Large intestine (tissue), 3 donors: ENCODE measurements around the gene SCGB1A1. TPM values are rescaled to one million over a fixed set of nuclear protein-coding genes. Genes with fewer than 3 reads are reported as not detected.

Experiments used
- DNase-seq, 2 donors: peaks; one replicate each; pipeline versions ENCODE4 v3.0.0 to v3.0.0-alpha.2; 2013
- H3K27ac ChIP-seq: one replicate; pipeline ENCODE4 v1.5.1; 2013; ENCODE audit warnings: low read length
- H3K27me3 ChIP-seq: 2 replicates; pipeline ENCODE4 v1.6.1; 2013; ENCODE audit warnings: low read length; ENCODE audit not compliant: control insufficient read depth, insufficient read depth
- H3K36me3 ChIP-seq: 2 replicates; pipeline ENCODE4 v1.6.1; 2013; ENCODE audit warnings: low read length; ENCODE audit not compliant: control insufficient read depth, insufficient read depth
- H3K4me1 ChIP-seq: one replicate; pipeline ENCODE4 v1.6.1; 2013; ENCODE audit warnings: low read length; ENCODE audit not compliant: control insufficient read depth, insufficient read depth
- H3K4me3 ChIP-seq: one replicate; pipeline ENCODE4 v1.5.1; 2013; ENCODE audit warnings: low read length
- H3K9me3 ChIP-seq: one replicate; pipeline ENCODE4 v1.6.1; 2013; ENCODE audit warnings: mild to moderate bottlenecking, low read depth, low read length, moderate library complexity; ENCODE audit not compliant: control insufficient read depth
- WGBS: methylation state at CpG from one replicate; pipeline ENCODE4 v1.1.5; 2013; ENCODE audit warnings: low lambda C conversion rate; ENCODE audit not compliant: insufficient coverage; 5-methylcytosine and 5-hydroxymethylcytosine counted together
- polyA plus RNA-seq: library from polyadenylated mRNA; unstranded; fragments of 120-200 nt; gene quantifications from one replicate; pipeline ENCODE4 v1.2.1, GENCODE V29; 2013

SCGB1A1 gene
- polyA plus RNA-seq, 1 donor, result not detected

- Histone ChIP-seq H3K27me3 (no peaks in the 10 kb centered on the region), H3K4me3 (no peak overlapping the region), H3K27ac (no peak overlapping the region), H3K36me3 (no peaks in the 10 kb centered on the region), H3K9me3 (no peaks in the 10 kb centered on the region), H3K4me1 (peaks cover 12% of the 10 kb centered on the region)
- DNase-seq, result no peak
- no CpG with 5 or more reads among the region's 6 CpGs for WGBS
Observed at GRCh38 chr11:62404435-62404834, 14.4 kb upstream of the SCGB1A1 start.

DNA sequence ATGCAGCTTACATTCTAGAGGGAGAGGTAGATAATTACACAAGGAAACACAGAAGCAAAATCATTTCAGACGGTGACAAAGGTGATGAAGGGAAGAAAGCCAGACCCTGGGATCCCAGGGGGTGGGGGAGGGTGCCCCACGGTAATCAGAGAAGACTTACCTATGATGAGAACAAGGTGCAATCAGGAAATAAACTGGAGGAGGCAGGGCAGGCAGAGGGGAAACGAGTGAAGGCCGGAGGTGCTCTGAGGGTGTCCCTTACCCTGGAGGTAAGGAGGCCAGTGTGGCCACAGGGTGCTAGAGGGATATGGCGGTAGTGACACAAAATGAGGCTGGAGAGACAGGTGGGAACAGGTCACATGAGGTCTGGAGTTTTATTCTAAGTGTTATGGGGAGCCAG, 13.9 kb upstream of the SCGB1A1 start:
- H3K4me1 ChIP-seq, result peaks cover 8% of the 10 kb centered on the region
- 13% methylated on average over 1 of the region's 5 CpGs for WGBS
- no peaks in the 10 kb centered on the region for H3K27me3 ChIP-seq
- H3K27ac ChIP-seq, result no peak overlapping the region
- no peaks in the 10 kb centered on the region for H3K9me3 ChIP-seq
- no peak overlapping the region for H3K4me3 ChIP-seq
- peak in 1 of 2 donors; percentile 71 for DNase-seq
- H3K36me3 ChIP-seq, result no peaks in the 10 kb centered on the region

- H3K27ac ChIP-seq, result no peak overlapping the region
- no peaks in the 10 kb centered on the region for H3K36me3 ChIP-seq
- no peak overlapping the region for H3K4me3 ChIP-seq
- no peaks in the 10 kb centered on the region for H3K9me3 ChIP-seq
- 63% methylated on average over 2 of the region's 4 CpGs for WGBS
- H3K4me1 ChIP-seq, result peaks cover 4% of the 10 kb centered on the region
- no peaks in the 10 kb centered on the region for H3K27me3 ChIP-seq
- no peak for DNase-seq
Observed at GRCh38 chr11:62406034-62406433, 12.8 kb upstream of the SCGB1A1 start.

- no CpG with 5 or more reads among the region's 8 CpGs for WGBS
- no peak for DNase-seq
- peaks cover 2% of the 10 kb centered on the region for H3K4me1 ChIP-seq
- no peaks in the 10 kb centered on the region for H3K36me3 ChIP-seq
- H3K9me3 ChIP-seq, result no peaks in the 10 kb centered on the region
- H3K27me3 ChIP-seq, result no peaks in the 10 kb centered on the region
- H3K4me3 ChIP-seq, result no peak overlapping the region
- H3K27ac ChIP-seq, result no peak overlapping the region
Observed at GRCh38 chr11:62409831-62410230, 9.0 kb upstream of the SCGB1A1 start.

DNA sequence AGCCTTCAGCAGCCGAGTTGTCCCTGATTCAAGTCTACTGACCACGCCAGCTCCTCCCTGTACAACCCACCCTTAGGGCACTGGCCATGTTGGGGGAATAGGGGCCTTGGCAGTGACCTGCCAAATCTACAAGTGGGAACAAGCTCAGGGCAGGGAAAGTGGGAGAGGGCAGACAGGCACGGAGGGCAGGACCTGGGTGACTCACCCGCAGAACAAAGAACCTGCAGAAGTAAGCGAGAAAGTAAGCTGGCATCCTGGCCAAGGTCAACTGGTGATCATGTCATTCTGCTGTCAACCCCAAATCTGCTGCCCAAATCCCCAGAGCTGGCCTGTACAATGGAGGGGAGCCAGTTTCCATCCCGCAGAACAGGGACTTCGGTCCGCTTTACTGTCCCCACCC, 7.9 kb upstream of the SCGB1A1 start:
- Histone ChIP-seq H3K4me1 (no peaks in the 10 kb centered on the region), H3K27me3 (no peaks in the 10 kb centered on the region), H3K36me3 (no peaks in the 10 kb centered on the region), H3K9me3 (no peaks in the 10 kb centered on the region), H3K4me3 (no peak overlapping the region), H3K27ac (no peak overlapping the region)
- no peak for DNase-seq
- WGBS, result no CpG with 5 or more reads among the region's 8 CpGs

DNA sequence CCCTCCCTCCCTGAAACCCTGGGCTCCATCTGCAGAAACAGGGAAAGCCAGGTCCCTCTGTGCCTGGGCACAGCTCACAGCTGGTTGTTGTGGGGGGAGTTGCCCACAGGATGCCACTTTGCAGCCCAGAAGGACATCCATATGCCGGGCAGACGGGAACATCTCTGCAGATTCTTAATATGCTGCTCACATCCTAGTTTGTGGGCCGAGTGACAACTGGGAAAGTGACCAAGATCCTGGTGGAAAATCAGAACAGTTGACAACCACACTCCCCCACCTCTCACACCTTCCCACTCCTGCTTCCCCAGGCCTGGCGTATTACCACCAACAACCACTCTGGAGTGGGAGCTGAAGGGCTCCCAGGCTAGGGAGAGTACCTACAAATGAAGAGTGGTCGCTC, 7.3 kb upstream of the SCGB1A1 start:
- no CpG with 5 or more reads among the region's 5 CpGs for whole genome bisulfite sequencing
- Histone ChIP-seq H3K27ac (no peak overlapping the region), H3K9me3 (no peaks in the 10 kb centered on the region), H3K4me1 (no peaks in the 10 kb centered on the region), H3K36me3 (no peaks in the 10 kb centered on the region), H3K27me3 (no peaks in the 10 kb centered on the region), H3K4me3 (no peak overlapping the region)
- DNase-seq, result no peak

GRCh38 chr11:62413060-62413696, 5.7 kb upstream of the SCGB1A1 start:
- Histone ChIP-seq H3K27ac (no peak overlapping the region), H3K9me3 (no peaks in the 10 kb centered on the region), H3K27me3 (no peaks in the 10 kb centered on the region), H3K36me3 (no peaks in the 10 kb centered on the region), H3K4me3 (no peak overlapping the region), H3K4me1 (no peaks in the 10 kb centered on the region)
- no CpG with 5 or more reads among the region's 8 CpGs for WGBS
- DNase-seq, result no peak

DNA sequence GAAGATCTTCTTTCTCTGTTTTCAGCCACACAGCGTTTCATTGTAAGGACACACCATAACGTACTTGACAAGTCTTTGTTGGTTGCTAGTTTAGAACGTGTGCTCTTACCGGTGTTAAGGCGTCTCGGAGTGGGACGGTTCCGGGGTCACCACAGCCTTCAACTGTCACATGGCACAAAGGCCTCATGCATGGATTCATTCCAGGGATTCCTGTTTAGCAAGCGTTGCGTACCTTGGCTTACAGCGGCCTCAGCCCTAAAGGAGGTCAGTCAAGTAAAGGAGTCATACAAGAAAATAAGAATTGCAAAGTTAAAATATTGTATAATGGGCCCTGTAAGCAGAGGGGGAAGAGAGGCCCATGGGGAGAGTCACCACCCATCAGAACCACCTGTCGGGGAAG, 2.2 kb upstream of the SCGB1A1 start:
- H3K27ac ChIP-seq, result no peak overlapping the region
- H3K9me3 ChIP-seq, result no peaks in the 10 kb centered on the region
- DNase-seq, result no peak
- WGBS, result no CpG with 5 or more reads among the region's 12 CpGs
- H3K36me3 ChIP-seq, result no peaks in the 10 kb centered on the region
- H3K4me1 ChIP-seq, result no peaks in the 10 kb centered on the region
- H3K27me3 ChIP-seq, result no peaks in the 10 kb centered on the region
- no peak overlapping the region for H3K4me3 ChIP-seq

DNA sequence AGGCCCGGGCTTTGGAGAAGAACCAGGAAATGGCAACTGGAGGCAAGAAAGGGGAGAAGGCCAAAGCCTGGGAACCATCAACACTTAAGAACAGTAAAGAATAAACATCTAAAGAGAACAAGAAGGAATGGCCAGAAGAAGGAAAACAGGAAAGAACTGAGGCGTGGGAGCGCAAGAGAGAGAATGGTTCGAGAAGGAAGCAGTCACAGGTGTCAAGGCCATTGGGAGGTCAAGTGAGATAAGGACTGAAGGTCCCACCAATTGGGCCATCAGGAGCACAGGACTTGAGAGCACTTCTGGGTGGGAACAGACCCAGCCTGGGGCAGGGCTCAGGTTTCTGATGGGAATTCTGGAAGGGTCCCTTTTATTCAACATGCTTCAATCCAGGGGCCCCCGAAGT, 697 bp upstream of the SCGB1A1 start:
- H3K27me3 ChIP-seq, result no peaks in the 10 kb centered on the region
- no peak overlapping the region for H3K27ac ChIP-seq
- peaks cover 2% of the 10 kb centered on the region for H3K4me1 ChIP-seq
- H3K4me3 ChIP-seq, result no peak overlapping the region
- H3K9me3 ChIP-seq, result no peaks in the 10 kb centered on the region
- no peak for DNase-seq
- WGBS, result no CpG with 5 or more reads among the region's 5 CpGs
- H3K36me3 ChIP-seq, result no peaks in the 10 kb centered on the region

DNA sequence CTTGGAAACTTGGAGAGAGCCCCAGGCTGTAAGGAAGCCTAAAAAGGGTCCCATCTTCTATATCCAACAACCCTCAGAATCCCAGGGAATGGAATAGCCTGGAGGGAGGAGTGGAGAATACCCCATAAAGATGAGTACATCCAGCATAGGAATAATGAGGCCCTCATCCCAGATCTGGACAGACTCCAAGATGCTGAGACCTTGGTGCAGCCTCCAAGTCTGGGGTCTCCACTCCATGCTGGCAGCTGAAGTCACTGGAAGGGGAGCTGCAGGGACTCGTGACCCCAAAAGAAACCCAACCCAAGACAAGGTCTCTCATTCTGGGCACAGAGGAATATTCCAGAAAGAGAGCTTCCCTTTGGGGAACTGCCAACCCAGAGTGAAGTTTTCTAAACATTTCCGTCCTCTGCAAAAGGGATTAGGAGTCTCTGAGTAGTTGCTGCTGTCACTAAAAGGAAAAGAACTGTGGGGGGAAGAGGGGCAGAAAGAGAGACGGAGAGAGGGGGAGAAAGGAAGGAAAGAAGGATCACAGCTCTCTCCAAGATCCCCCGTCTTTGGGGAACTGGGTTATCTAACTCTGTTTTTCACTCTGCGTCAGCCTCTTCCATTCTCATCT, 589 bp downstream of the SCGB1A1 start:
- no peaks in the 10 kb centered on the region for H3K9me3 ChIP-seq
- H3K4me3 ChIP-seq, result no peak overlapping the region
- peaks cover 12% of the 10 kb centered on the region for H3K4me1 ChIP-seq
- H3K36me3 ChIP-seq, result no peaks in the 10 kb centered on the region
- H3K27ac ChIP-seq, result peak overlapping the region; percentile 36
- no peaks in the 10 kb centered on the region for H3K27me3 ChIP-seq
- DNase-seq, result peak in 1 of 2 donors; percentile 26
- 74% methylated on average over 2 of the region's 5 CpGs for WGBS

GRCh38 chr11:62419943-62420342, 1.1 kb downstream of the SCGB1A1 start:
- H3K27me3 ChIP-seq, result no peaks in the 10 kb centered on the region
- peaks cover 15% of the 10 kb centered on the region for H3K4me1 ChIP-seq
- DNase-seq, result no peak
- no peaks in the 10 kb centered on the region for H3K36me3 ChIP-seq
- no peaks in the 10 kb centered on the region for H3K9me3 ChIP-seq
- H3K4me3 ChIP-seq, result no peak overlapping the region
- WGBS, result no CpG with 5 or more reads among the region's 1 CpG
- H3K27ac ChIP-seq, result peak overlapping the region; percentile 36
